Astrocyte (in vitro differentiated cells and primary cell): ENCODE measurements around the gene UST. TPM values are rescaled to one million over a fixed set of nuclear protein-coding genes. Genes with fewer than 3 reads are reported as not detected.
"Not testable (repeated sequence)": the region's sequence is repeated elsewhere in the genome, so short reads cannot be mapped to it uniquely, and the experiment has no call there.

Source experiments
- DNase-seq: peaks from one replicate; pipeline ENCODE4 v3.0.0-alpha.2; 2010; ENCODE audit warnings: low read depth
- FAIRE-seq: peaks from 2 replicates; lab custom pipeline; 2011; peaks lifted over from hg19 to GRCh38; lab: Jason Lieb, UNC
- H2AFZ ChIP-seq: 2 replicates; pipeline ENCODE4 v1.6.0; 2012; ENCODE audit warnings: low read depth, low read length, inconsistent platforms
- H3K27ac ChIP-seq: 2 replicates; pipeline ENCODE4 v1.5.1; 2011; ENCODE audit warnings: low read depth, low read length, inconsistent platforms
- H3K27me3 ChIP-seq: 2 replicates; pipeline ENCODE4 v1.6.0; 2011; ENCODE audit warnings: low read length, inconsistent platforms; ENCODE audit not compliant: insufficient read depth
- H3K36me3 ChIP-seq: 2 replicates; pipeline ENCODE4 v1.5.1; 2011; ENCODE audit warnings: low read length, inconsistent platforms; ENCODE audit not compliant: insufficient read depth
- H3K4me1 ChIP-seq: 2 replicates; pipeline ENCODE4 v1.5.1; 2011; ENCODE audit warnings: low read length, inconsistent platforms; ENCODE audit not compliant: insufficient read depth
- H3K4me2 ChIP-seq: 2 replicates; pipeline ENCODE4 v1.6.0; 2012; ENCODE audit warnings: low read length, inconsistent platforms
- H3K4me3 ChIP-seq: 2 replicates; pipeline ENCODE4 v1.5.1; 2011; ENCODE audit warnings: low read depth, mild to moderate bottlenecking, low read length, inconsistent platforms; ENCODE audit not compliant: insufficient read depth
- H3K79me2 ChIP-seq: 2 replicates; pipeline ENCODE4 v1.6.0; 2012; ENCODE audit warnings: mild to moderate bottlenecking, low read length, inconsistent platforms; ENCODE audit not compliant: insufficient read depth
- H3K9ac ChIP-seq: 2 replicates; pipeline ENCODE4 v1.6.0; 2012; ENCODE audit warnings: mild to moderate bottlenecking, low read length, inconsistent platforms
- H3K9me3 ChIP-seq: 2 replicates; pipeline ENCODE4 v1.5.1; 2012; ENCODE audit warnings: low read depth, mild to moderate bottlenecking, low read length, inconsistent platforms; ENCODE audit not compliant: insufficient read depth
- H4K20me1 ChIP-seq: 2 replicates; pipeline ENCODE4 v1.6.0; 2012; ENCODE audit warnings: low read length, inconsistent platforms; ENCODE audit not compliant: insufficient read depth
- H3K27ac Mint-ChIP-seq: one replicate; pipeline ENCODE4 v1.8.0; 2021; ENCODE audit warnings: mild to moderate bottlenecking, mixed read lengths; ENCODE audit not compliant: unreplicated experiment
- H3K27me3 Mint-ChIP-seq: one replicate; pipeline ENCODE4 v1.8.0; 2021; ENCODE audit warnings: low read depth, mixed read lengths; ENCODE audit not compliant: unreplicated experiment
- H3K36me3 Mint-ChIP-seq: one replicate; pipeline ENCODE4 v1.8.0; 2021; ENCODE audit warnings: low read depth, mixed read lengths; ENCODE audit not compliant: unreplicated experiment
- H3K4me1 Mint-ChIP-seq: one replicate; pipeline ENCODE4 v1.8.0; 2021; ENCODE audit warnings: low read depth, mixed read lengths; ENCODE audit not compliant: unreplicated experiment
- H3K4me3 Mint-ChIP-seq: one replicate; pipeline ENCODE4 v1.8.0; 2021; ENCODE audit warnings: mild to moderate bottlenecking, moderate library complexity, mixed read lengths; ENCODE audit not compliant: unreplicated experiment
- H3K9me3 Mint-ChIP-seq: one replicate; pipeline ENCODE4 v1.8.0; 2021; ENCODE audit warnings: mild to moderate bottlenecking, mixed read lengths; ENCODE audit not compliant: unreplicated experiment
- CTCF ChIP-seq: IDR thresholded peaks from 2 replicates; pipeline ENCODE4 v1.5.1; 2011; ENCODE audit warnings: low read depth, mild to moderate bottlenecking, inconsistent platforms, low read length, moderate library complexity; ENCODE audit not compliant: insufficient read depth
- EZH2 ChIP-seq: IDR thresholded peaks from 2 replicates; pipeline ENCODE4 v1.6.1; 2012; ENCODE audit warnings: mild to moderate bottlenecking, low read length, inconsistent platforms; ENCODE audit not compliant: insufficient read depth
- total RNA-seq: library from RNA; stranded (reverse); gene quantifications from 2 replicates; pipeline ENCODE4 v1.2.1, GENCODE V29; 2021

The UST gene
- total RNA-seq, 1 donor from 2014 or later = 15.3 TPM

GRCh38 chr6:148907573-148907972, 160.7 kb downstream of the UST start:
- Histone ChIP-seq H4K20me1 (no peaks in the 10 kb centered on the region), H3K27ac (no peak overlapping the region), H3K4me2 (no peak overlapping the region), H3K27me3 (no peaks in the 10 kb centered on the region), H3K9ac (no peak overlapping the region), H3K4me3 (no peak overlapping the region), H3K4me1 (no peaks in the 10 kb centered on the region), H3K36me3 (no peaks in the 10 kb centered on the region), H3K79me2 (no peaks in the 10 kb centered on the region), H3K9me3 (no peaks in the 10 kb centered on the region), H2AFZ (no peak overlapping the region)
- Mint-ChIP-seq H3K27me3 (no peaks in the 10 kb centered on the region), H3K36me3 (peaks cover 5% of the 10 kb centered on the region), H3K9me3 (no peaks in the 10 kb centered on the region), H3K4me1 (no peaks in the 10 kb centered on the region), H3K27ac (no peak overlapping the region), H3K4me3 (no peak overlapping the region)
- DNase-seq (no peak), FAIRE-seq (no peak)
- TF ChIP-seq EZH2 (no peak), CTCF (no peak)

- Mint-ChIP-seq H3K36me3 (no peaks in the 10 kb centered on the region), H3K9me3 (no peaks in the 10 kb centered on the region), H3K27ac (no peak overlapping the region), H3K4me3 (no peak overlapping the region), H3K27me3 (no peaks in the 10 kb centered on the region), H3K4me1 (no peaks in the 10 kb centered on the region)
- TF ChIP-seq EZH2 = no peak
- TF ChIP-seq CTCF = no peak
- Histone ChIP-seq H3K27me3 (no peaks in the 10 kb centered on the region), H4K20me1 (no peaks in the 10 kb centered on the region), H3K9ac (no peak overlapping the region), H3K4me2 (no peak overlapping the region), H3K36me3 (no peaks in the 10 kb centered on the region), H3K9me3 (no peaks in the 10 kb centered on the region), H3K79me2 (no peaks in the 10 kb centered on the region), H3K4me3 (no peak overlapping the region), H3K4me1 (no peaks in the 10 kb centered on the region), H2AFZ (no peak overlapping the region), H3K27ac (no peak overlapping the region)
- no peak for FAIRE-seq
- no peak for DNase-seq
These were observed 165.4 kb downstream of the UST start for GRCh38 chr6:148912252-148912651.

- no peak overlapping the region for H2AFZ ChIP-seq
- peaks cover 7% of the 10 kb centered on the region for H3K36me3 Mint-ChIP-seq
- no peak for FAIRE-seq
These were observed 169.0 kb downstream of the UST start for GRCh38 chr6:148915810-148916209.

GRCh38 chr6:148916485-148916884, 169.7 kb downstream of the UST start:
- not testable (repeated sequence) for H3K27me3 Mint-ChIP-seq, H3K9ac ChIP-seq, H3K79me2 ChIP-seq, H3K27ac Mint-ChIP-seq, H4K20me1 ChIP-seq, DNase-seq, H3K9me3 ChIP-seq, H3K4me3 Mint-ChIP-seq, H3K4me1 Mint-ChIP-seq, H3K4me2 ChIP-seq, H3K27me3 ChIP-seq, FAIRE-seq, H3K4me1 ChIP-seq, H3K36me3 ChIP-seq, H3K27ac ChIP-seq, H3K4me3 ChIP-seq, H3K36me3 Mint-ChIP-seq, H2AFZ ChIP-seq, H3K9me3 Mint-ChIP-seq

More at GRCh38 chr6:148915810-148916209, 169.0 kb downstream of the UST start:
- H3K27me3 ChIP-seq = no peaks in the 10 kb centered on the region
- H3K36me3 ChIP-seq = no peaks in the 10 kb centered on the region
- H3K4me2 ChIP-seq = no peak overlapping the region
- H3K79me2 ChIP-seq = no peaks in the 10 kb centered on the region
- H3K4me1 Mint-ChIP-seq = no peaks in the 10 kb centered on the region
- no peak overlapping the region for H3K9ac ChIP-seq
- DNase-seq = no peak
- H3K4me1 ChIP-seq = no peaks in the 10 kb centered on the region
- H3K27ac ChIP-seq = no peak overlapping the region
- no peak overlapping the region for H3K4me3 Mint-ChIP-seq
- H4K20me1 ChIP-seq = peaks cover 4% of the 10 kb centered on the region
- H3K27ac Mint-ChIP-seq = no peak overlapping the region
- TF ChIP-seq CTCF (no peak), EZH2 (no peak)
- no peaks in the 10 kb centered on the region for H3K27me3 Mint-ChIP-seq
- no peak overlapping the region for H3K4me3 ChIP-seq
- no peaks in the 10 kb centered on the region for H3K9me3 ChIP-seq
- no peaks in the 10 kb centered on the region for H3K9me3 Mint-ChIP-seq
